HG03103 (cell line): Measurements from ENCODE around the gene ARHGEF2.

Experiments used
- ATAC-seq: cut with Tn5 transposase; IDR thresholded peaks from one replicate; pipeline ENCODE4 v1.9.1; 2021; ENCODE audit warnings: low read depth; ENCODE audit not compliant: unreplicated experiment

ARHGEF2 gene

DNA sequence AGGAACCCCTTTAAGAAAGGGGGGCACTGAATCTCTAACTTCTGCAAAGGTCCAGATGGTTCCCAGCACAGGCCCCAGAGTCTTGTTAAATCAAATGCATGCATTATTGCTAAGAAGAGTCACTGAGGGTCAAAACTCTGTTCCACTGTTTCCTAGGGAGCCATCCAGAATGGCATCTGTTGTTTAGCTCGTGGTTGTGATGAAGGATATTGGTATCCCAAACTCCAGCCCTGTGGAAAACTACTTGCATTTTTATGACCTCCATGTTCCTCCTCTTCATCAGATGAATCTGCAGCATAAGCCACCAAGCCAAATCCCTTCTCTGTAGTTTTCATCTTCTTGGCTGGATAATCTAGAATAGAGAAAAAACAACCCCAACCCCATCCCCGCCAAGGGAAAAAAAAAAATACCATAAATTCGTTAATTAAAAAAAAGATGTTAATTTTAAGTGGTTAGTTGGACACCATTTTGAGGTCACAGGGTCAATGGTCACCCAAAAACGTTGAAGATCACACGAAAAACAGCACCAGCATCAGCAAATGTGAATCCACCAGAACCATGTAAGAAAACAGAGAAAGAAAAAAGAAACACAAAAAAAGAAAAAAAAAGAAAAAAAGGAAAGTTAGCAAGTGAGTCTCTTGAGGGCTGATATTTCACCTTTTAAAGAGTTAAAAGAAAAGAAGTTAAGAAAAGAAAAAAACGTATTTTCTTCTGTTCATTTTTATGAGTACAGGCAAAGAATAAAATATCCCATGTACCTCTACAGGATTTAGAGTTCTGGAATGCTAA is 64.2 kb downstream of the ARHGEF2 start:
- ATAC-seq, result no peak

DNA sequence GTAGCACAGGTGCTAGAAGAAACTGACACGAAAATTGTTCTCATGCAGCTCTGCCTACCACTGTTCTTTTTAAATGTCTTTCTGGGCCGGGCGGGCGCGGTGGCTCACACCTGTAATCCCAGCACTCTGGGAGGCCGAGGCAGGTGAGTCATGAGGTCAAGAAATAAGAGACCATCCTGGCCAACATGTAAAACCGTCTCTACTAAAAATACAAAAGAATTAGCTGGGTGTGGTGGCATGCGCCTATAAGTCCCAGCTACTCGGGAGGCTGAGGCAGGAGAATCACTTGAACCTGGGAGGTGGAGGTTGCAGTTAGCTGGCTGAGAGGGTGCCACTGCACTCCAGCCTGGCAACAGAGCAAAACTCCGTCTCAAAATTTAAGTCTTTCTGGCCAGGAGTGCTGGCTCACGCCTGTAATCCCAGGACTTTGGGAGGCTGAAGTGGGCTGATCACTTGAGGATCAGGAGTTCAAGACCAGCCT is 66.3 kb downstream of the ARHGEF2 start:
- ATAC-seq, result no peak

DNA sequence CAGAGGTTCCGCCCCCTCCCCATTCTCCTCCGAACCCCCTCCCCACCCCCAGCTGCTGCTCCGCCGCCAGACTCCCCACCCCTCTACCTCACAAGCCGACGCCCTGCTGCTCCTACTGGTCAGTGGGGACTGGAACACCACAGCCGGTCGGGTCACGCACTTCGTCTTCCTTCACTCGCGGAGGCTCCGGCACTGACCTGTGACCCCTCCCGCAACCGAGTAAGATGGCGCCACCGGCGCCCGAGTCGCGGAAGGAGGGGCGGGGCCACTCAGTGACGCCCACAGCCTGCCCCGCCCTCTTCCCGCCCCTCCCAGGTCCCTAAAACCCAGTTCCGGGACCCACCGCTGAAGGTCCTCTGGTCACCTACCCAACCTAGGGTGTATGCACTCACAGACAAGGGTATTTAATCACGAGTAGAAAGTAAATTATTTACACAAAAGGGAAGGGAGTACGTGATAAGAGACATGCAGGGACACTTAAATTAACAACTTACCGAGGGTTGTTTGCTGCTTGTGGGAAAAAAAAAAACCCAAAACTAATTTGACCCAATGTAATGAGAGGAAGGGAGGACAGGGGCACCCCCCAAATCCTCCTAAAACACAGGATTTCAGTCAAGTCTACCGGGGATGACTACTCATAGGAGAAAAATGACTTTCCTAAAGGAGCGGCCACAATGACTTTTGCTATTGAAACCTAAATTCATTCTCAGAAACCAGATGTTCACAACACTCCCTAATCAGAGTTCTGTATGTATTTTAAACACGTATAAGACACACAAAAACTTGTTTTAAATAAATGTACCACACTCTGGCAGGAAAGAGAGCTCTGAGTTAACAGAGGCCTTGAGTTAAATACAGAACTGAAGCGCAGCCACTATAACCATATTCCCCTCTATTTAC is 66.9 kb downstream of the ARHGEF2 start, which contains the start of gene RIT1:
TSS of gene RIT1 (minus strand) at position 194 of the 900 bp plus-strand sequence. CDS start 588 bp downstream, outside the sequence.
- no peak for ATAC-seq

DNA sequence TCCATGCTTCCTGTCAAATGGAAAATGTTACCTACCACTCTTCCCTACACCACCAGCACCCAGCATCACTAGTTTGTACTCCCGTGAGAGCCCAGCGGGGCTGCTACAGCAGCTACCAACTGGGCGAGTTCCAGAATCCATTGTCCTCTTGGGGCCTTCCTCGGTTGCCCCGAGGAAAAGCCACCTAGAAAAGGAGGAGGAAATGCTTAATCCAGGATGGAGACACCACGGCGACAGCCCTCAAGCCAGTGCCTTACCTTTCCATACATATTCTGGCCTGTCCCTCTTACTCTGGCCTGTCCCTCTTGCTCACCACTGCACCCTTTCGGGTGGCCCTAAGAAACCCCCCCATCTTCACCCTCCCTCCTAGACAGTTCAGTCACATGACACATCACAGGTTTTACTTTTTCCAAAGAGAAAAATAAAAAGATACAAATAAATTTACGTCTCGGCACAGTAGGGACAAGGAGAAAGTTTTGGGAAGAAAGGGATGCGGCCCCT is 67.7 kb downstream of the ARHGEF2 start:
- ATAC-seq, result no peak

DNA sequence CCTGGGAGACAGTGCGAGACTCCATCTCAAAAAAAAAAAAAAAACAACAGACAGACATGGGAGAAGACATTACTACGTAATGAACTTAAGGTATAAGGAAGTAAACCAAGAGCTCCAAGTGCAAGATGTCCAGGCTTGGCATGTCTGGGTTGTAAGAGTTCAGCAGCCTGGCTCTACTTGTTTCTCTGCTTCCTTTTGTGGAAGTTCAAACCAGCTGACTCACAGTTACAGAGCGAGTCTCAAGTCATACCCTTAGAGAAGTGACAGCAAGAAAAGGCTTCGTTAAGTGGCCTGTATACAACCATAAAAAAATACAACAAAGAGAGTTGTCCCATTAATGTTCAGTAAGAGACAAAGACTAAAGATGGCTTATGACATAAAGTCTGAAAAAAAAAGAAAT is 68.5 kb downstream of the ARHGEF2 start:
- ATAC-seq, result no peak

DNA sequence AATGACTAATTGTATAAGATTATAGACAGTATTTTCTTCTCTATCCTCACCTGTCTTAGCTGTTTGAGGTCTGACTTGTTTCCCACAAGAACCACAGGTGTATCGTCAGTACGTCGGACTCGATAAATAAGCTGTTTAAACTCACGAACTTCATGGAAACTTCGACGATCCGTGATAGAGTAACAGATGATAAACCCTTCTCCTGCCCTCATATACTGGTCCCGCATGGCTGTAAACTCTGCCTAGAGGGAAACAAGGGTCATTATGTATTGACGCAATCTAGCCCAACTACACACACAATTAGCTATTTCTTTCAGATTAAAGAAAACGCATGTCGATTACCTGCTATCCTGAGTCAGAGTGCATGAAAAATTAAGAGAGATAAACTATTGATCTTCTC is 74.1 kb downstream of the ARHGEF2 start:
- no peak for ATAC-seq

DNA sequence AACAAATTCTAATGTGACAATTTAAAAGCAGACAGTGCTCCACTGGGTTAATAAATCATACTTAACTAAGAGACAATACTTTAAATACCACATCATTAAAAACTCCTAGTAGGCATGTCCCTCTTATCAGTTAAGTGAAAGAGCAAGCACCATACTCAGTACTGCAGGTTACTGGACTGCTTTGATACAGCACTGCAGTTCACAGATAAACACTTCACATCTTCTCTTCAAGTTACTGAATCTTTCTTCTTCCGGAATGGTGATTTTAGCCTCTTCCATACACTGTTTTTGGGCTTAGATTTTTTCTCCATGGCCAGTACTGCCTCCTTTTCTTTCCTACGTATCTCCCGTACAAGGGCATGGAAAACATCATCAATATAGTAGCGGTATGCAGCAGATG is 78.2 kb downstream of the ARHGEF2 start:
- no peak for ATAC-seq

DNA sequence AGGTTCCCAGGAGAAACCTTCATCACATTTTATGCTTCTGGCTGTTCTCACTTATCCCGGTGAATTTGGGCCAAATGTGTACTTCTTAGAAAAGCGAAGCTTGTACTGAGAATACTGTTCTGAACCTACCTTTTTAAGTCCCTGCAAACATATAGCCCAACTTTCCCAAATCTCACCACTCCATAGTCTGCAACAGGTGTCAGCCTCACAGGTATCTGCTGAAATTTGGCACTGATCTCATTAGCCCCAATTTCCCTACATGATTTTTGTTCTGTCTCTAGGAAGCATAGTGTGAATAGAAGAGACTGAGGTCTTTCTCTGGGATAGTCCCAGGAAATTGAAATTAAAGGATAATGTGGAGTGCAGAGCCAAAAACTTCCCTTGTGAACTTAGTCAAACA is 78.7 kb downstream of the ARHGEF2 start:
- ATAC-seq, result no peak

DNA sequence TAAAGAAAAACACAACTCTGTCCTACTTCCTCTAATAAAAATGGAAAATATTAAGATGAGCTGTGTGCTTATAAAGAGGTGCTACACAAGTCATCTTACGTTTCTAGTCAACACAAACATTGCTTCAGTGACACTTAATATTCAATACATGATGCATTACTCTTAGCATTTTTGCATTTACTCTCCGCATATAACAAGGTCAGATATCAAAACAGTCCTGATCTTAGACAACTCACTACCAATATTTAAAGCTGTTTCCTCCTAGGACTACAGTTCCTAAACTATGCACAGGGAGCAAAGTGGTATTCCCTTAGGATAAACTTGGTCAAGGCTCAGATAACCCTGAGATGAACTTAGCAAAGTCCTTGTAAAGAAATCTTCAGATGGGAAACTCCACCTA is 79.5 kb downstream of the ARHGEF2 start:
- no peak for ATAC-seq

DNA sequence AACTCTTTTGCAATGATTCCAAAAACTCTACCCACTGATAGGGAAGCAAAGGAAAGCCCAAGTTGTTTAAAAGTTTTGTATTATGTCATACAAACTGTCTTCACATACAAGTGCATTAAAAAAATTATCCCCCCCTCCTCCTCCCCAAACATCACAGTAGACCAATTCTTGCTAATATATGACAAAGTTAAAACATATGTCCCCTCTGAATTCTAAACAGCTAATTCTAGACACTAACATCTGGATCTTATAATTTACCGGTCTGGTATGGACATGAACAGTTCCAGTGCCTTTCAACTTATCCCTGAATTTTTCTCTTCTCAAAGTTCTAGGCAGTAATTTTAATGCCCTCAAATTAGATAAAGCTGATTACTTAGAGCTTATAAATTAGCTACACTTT is 80.6 kb downstream of the ARHGEF2 start:
- no peak for ATAC-seq
